HG02938 (cell line): ENCODE measurements around the gene DSE.

Experiments used
- ATAC-seq: cut with Tn5 transposase; IDR thresholded peaks from one replicate; pipeline ENCODE4 v1.9.1; 2021; ENCODE audit warnings: mild to moderate bottlenecking, moderate library complexity; ENCODE audit not compliant: unreplicated experiment

Gene DSE

DNA sequence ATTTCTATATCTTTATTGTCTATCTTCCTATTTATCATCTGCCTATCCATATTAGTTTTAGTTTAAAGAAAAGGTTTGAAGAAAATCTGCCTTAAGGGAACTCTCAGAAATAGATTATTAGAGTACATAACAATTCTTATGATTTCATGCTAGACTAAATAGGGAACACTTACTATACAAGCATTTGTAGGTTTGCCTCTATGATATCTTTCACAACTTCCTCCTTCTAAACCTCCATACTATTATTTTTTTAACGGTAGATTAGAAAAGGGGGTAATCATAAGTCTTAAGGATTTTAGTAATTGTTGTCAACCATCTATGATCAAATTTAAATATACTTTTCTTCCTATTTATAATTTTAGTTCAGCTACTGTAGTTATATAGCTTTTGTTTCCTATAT, 11.6 kb upstream of the DSE start:
- no peak for ATAC-seq

DNA sequence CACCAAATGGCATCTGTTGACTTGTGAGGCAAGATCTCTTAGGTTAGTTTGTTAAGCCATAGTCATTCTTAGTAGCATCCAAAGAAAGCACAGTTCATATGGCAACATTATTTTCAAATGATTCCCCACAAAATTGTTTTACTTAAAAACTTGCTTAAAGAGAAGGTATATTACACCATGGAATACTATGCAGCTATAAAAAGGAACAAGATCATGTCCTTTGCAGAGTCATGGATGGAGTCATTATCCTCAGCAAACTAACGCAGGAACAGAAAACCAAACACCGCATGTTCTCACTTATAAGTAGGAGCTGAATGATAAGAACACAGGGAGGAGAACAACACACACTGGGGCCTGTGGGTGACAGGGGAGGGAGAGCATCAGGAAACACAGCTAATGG, 10.9 kb upstream of the DSE start:
- no peak for ATAC-seq

DNA sequence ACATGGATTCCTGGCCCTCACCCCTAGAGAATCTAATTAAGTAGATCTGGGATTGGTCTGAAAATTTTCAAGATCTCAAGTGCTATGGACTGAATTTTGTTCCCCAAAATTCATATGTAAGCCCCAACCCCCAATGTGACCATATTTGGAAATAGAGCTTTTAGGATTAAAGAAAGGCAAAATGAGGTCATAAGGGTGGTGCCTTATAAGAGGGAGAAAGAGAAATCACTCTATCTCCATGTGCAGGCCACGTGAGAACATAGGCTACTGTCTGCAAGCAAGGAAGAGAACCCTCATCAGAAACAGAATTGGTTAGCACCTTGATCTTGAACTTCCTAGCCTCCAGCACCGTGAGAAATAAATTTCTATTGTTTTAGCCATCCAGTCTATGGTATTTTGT, 8.5 kb upstream of the DSE start:
- no peak for ATAC-seq

DNA sequence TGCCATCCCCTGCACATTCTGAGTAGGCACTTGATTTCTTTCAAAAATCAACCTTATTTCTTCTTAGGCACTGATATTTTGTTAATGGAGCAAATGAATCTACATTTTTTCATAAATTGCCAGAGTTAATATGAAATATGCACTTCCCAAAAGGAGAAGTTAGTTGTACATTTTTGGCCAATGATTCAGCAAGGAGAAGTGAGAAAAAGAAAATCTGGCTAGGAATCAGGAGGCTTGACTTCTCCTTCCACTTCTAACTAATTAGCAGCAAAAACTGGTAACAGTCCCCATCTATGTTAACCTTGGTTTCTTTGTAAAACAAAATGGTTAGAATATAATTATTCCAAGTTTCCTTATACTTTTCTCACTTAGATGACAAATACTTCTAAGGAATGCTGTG, 7.0 kb upstream of the DSE start:
- no peak for ATAC-seq

DNA sequence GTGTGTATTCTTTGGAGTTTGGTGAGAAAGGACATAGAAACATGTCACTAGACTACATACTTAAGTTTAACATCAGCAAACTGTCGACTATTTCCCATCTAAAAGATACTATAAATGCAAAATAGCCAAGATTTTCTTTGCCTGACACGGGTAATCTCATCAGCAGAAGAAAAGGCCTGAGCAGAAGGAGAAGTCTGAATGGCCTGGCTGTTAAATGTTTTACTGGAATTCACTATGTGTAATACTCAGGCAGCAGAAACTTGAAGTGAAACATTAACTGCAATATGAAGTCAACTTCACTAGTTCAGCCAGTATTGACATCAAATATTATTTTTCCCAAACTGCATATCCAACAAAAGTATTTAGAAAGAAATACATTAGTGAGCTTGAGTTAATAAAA, 6.4 kb upstream of the DSE start:
- no peak for ATAC-seq

DNA sequence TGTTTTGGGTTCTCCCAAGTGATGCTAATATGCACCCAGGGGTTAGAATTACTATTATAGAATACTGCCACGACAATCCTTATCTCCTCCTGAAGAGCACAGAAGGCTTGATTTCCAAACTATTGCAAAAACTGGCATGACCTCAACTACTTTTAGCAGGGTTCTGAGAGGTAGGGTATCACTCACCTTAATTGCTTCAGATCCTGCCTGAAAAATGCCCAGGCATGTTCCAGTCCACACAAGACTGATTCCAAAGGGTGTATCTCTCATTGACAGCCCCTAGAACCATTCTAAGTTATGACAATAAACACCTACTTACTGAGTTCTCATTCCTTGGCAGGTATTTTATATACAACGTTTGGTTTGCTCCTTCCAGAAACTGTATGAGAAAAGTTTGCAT, 5.0 kb upstream of the DSE start:
- no peak for ATAC-seq

DNA sequence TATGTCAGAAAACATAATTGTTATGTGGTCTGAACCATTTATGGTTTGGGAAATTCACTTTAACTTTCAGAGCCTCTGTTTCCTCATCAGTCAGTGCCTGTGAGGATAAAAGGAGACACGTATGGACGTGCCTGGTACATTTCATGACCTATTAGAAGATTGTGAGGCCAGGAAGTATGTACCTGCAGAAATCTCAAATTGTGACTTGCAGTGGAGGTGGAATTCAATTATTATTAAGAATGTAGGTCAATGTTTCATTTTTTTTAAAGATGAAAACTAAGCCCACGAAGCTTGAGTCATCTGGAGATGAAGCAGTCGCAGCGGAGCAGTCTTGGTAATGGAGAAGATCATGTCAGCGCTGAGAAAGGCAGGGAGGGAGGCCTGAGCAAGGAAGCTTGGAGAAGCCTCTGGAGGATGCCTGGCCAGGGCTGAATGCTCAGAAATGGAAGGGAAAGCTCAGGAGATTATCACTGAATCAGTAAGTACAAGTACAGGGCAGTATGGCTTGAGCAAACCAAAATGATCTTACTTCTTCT, 3.9 kb upstream of the DSE start:
- no peak for ATAC-seq

DNA sequence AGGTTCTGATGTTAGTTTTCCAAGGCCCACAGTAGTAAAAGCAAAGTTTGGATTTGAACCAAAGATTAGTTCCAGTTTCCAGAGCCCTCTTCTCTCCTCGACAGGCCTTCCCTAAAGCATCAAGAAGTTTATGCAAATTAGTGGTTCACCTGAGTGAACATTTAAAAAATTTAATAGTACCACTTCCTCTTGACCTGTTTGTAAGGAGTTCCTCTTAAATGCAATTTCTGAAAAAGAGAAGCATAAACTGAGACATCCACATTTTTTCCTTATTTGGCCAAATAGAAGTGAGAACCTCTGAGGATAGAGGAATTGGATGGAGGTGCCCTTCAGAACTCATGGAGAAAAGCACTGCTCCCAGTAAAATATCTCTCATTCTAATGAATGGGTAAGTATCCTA, 1.2 kb upstream of the DSE start:
- ATAC-seq = peak; percentile 40

DNA sequence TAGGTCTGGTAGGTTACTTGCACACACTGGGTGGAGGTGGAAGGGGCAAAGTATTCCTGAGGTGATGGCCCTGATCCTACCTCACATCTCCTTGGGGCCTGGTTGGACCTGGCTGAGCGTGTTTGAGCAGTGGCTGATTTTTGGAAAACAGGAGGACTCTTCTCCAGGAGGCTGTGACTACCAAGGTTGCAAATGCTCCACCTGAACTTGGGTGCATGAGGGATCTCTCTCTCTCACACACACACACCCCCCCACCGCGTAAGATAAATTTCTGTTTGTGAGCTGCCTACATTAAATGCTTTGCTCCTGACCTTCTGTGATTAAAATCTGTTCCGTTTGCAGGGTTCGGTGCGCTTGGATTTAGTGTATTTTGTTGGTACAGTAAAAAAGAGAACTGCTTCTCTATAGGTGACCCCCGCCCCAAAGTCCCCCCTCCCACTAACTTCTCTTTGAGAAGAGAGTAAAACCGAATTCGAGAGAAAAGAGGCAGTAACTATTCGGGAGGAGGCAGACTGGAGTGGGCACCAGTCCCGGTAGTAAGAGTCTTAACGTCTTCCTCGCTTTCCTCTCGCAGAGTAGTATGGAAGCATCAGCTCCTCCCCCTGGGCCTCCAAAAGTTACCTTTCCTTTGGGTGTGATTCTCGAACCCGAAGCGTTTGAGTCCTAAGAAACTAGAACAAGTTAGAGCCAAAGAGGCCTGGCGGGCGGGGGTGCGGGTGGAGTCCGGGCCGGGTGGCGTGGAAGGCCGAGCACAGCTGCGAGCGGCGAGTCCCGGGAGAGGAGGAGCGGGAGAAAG, 585 bp upstream of the DSE start:
- peak; percentile 42 for ATAC-seq

DNA sequence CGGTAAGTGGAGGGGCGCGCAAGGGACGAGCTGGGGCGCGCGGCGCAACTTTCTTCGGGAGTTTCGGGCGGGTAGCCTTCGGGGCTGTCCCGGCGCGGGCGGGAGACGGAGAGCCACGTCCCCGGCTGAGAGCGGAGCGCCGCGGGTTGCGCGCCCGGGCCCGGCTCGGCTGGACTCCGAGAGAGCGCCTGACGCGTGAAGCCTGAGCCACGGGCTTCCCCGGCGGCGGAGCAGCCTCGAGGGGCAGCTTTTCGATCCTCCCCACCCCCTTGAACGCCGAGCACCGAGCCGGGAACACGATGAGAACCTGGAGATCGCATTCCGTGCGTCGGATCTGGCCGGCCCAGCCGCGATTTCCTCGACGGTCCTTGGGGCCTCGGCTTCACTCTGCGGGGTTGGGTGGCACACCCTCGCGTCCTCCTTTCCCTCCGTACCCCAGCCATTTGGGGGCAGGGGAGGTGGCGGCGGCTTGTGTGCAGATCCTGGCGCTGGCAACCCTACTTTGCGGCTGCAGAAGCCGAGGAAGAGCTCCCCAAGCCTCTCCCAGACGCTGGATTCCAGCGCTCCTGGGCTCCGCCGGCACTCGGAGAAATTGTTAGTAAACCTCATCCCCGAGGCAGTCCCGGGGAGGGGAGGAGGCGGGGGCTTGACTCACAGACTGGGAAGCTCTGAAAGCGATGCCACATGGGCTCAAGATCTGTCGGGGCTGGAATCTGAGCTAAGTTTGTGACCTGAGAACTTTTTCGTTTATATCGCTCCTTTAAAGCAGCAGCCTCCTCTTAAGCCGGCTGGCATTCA, 572 bp downstream of the DSE start:
- peak; percentile 37 for ATAC-seq

DNA sequence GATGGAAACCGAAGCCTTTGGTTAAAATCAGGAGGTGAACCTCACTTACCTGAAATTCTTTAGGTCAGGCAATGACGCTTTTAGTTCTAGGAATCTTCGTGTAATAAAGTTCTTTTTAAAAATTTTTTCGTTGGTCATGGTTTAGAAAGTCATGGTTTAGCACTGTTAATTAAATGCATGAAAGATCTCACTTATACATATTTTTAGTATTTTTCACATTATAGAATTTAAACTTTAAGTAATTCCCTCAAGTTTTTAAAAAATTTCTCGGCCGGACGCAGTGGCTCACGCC, 1.1 kb downstream of the DSE start:
- no peak for ATAC-seq

DNA sequence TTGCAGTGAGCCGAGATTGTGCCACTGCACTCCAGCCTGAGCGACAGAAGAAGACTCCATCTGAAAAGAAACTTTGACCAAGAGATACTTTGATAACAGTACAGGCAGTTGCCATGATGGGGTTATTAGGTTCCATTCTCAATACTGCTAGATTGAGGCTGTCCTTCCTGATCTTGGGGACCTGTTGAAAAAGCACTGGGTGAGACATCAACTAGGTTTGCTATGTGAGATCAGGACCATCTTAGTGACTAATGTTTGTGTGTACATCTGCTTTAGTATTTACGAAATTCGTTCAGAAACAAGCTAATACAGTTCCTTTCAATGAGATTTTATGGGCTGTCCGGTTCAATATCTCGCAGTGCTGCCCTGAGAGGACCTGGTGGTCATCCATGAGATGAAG, 2.6 kb downstream of the DSE start:
- ATAC-seq = no peak

DNA sequence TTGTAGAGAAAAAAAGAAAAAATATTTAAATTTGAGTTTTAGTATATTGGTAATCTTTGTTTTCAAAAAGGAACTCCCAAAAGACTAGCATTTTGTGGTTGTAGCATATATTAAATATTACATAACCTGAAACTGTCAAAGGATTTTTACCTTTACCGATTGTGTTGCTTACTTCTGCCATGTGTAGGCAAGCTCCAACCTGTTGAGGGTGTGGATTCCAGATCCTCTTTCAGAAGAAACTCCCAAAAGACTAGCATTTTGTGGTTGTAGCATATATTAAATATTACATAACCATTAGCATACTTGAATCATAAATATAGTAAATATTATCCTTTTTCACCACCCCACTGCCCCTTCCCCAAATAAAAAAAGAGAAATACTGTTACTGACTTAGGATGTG, 3.2 kb downstream of the DSE start:
- ATAC-seq = no peak

DNA sequence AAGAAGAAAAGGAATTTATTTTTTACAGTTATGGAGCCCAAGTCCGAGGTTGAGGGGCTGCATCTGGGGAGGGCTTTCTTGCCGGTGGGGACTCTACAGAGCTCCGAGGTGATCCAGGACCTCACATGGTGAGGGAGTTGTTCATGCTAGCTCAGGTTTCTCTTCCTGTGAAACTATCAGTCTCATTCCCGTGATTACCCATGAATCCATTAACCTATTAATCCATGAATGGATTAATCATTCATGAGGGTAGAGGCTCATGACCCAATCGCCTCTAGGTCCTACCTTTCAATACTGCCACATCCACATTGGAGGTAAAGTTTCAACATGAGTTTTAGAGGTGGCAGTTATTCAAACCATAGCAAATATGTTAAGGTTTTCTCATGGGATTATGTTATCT, 3.8 kb downstream of the DSE start:
- no peak for ATAC-seq

DNA sequence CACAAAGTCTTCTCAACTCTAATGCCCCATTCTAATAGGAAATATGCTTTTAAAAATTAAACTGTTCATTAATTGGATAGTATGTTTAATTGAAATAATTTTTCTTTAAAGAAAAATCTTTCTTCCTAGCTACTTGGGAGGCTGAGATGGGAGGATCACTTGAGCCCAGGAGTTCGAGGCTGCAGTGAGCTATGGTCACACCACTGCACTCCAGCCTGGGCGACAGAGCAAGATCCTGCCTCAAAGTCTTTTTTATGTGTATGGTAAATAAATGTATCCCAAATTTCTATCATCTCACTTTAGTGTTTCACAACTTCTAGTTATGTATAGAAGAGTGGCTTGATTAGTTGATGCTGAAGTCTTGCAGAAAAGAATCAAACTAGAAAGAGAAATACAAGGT, 4.5 kb downstream of the DSE start:
- no peak for ATAC-seq

DNA sequence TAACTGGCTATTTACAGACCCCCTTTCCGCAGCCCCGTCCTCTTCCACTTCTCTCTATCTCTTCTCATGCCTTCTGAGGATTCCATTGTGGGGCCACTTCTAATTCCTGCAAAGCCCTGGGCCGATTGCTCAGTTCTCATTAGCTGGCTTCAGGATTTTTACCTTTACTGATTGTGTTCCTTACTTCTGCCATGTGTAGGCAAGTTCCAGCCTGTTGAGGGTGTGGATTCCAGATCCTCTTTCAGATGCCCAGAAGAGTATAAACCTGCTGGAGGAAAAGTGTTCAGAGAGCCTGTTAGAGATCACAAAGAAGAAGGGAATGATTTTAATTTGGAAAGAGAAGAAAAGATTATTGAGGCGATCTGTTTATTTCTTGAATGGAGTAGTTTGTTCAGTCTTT, 5.4 kb downstream of the DSE start:
- no peak for ATAC-seq

DNA sequence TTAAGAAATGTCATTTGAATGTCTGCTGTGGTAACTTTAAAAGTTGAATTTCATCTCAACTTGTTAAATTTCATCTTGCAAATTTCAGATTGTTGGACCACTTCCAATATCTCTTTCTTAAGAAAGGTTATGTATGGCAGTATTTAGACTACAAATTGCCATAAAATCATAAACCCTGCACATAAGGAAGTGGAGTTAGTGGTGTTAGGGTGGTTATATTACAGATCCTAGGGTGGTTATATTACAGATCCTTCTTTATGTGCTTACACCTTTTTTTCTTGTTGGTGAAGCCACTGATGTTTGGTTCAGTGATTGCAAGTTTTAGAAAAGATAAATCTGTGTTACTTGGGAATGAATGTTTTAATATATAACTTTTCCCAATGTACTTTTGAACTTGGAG, 9.0 kb downstream of the DSE start:
- ATAC-seq = no peak

DNA sequence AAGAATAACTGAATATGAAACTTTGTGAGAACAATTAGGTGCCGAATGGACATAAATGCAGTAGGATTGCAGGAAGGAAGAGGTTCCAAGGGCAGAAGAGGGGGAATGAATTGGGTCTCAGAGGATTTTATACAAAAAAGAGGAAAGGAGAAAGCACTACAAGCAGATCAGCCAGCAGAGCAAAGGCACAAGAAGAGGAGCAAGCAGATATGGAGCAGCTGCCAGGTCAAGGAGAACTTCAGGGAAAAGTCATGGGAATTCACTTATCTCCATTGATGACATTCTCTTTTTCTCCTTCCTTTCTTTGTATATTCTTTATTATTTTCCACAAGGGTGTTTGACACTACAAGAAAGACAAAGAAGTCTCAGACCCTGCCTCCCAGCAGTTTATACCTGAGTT, 9.6 kb downstream of the DSE start:
- ATAC-seq = no peak

DNA sequence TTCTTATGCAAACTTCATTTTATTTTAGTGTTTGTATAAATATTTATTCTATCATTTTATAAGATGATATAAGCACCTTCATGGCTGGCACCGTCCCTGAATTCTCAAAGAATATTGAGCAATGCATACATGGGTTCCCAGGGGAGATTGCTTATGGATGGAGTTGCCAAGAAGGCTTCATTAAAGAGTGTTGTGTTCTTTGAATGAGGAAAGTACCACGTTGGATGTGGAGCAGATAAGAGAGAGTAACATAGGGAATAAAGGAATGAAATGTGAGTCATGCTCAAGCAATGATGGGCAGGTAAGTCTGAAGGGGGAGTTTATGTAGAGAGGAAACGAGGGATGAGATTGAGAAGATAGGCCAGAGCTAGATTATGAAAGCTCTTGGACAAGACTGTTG, 10.3 kb downstream of the DSE start:
- no peak for ATAC-seq

DNA sequence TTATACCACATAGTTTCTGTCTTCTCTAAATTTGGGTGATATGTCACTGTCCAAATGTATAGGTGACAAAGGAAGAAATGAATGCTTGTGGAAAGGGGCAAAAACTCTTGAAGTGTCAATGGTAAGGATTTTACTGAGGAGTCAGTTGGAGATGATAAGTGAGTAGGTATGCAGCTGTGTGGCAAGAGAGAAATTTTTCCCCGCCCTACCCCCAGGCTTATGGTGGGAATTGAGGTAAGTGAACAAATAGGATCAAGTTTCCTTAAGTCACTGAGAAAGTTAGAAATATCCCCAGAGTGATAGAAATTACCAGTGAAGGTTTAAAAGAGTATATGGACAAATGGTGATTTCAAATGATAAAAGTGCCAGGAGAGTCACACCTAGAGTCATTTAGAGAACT, 11.8 kb downstream of the DSE start:
- no peak for ATAC-seq

DNA sequence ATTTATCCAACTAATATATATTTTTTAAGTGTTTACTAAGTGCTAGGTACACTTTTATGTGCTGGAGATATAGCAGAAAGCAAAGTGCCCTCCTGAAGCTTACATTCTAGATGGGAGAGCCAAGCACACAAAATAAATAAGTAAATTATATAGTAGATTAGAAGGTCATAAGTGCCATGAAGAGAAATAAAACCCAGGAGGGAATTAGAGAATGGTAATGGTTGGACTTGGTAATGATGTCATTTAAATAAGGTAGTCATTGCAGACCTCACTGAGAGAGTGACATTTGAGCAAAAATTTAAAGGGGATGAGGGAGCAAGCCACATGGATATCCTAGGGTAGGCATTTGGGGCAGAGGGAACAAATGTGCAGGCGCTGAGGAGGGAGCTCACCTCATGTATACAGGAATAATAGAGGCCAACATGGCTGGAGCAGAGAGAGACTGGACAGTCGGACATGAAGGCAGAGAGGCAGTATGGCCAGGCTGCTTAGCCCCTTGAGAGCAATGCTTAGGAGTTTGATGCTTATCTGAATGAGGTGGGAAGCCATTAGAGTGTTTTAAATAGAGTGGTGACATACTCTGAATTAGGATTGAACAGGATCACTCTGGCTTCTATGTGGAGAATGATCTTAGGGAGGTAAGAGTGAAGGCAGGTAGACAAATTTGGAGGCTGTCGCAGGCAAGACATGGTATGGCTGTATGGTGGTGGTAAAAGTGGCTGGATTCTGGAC, 14.1 kb downstream of the DSE start:
- no peak for ATAC-seq

DNA sequence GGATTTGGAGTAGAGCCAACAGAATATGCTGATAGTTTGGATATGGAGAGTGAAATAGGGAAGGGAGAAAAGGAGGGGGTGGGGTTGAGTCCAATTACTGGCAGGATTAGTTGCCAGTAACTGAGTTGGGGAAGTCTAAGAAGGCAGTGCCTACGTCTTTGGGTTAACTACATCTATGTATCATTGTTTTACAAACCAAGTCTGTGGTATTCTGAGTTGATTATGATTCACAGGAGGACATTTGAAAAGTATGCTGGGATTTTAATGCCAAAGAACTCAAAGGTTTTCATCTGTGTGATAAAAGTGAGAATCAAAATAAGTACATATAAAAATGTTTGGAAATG, 14.7 kb downstream of the DSE start:
- ATAC-seq = no peak
